Fibroblast of the aortic adventitia (primary cell): ENCODE measurements around the gene PVALB. TPM values are rescaled to one million over a fixed set of nuclear protein-coding genes. Genes with fewer than 3 reads are reported as not detected.

Source experiments
- DNase-seq: peaks from one replicate; pipeline ENCODE4 v3.0.0-alpha.2; 2010; ENCODE audit warnings: low read depth
- H3K4me3 ChIP-seq: 2 replicates; pipeline ENCODE4 v1.5.1; 2011; ENCODE audit warnings: low read depth, mild to moderate bottlenecking, control low read depth, low read length, moderate library complexity
- CTCF ChIP-seq: IDR thresholded peaks from 2 replicates; pipeline ENCODE4 v1.5.1; 2011; ENCODE audit warnings: mild to moderate bottlenecking, low read length, control low read depth, inconsistent platforms; ENCODE audit not compliant: insufficient read depth
- total RNA-seq: library from RNA; depleted of rRNA; stranded (reverse); fragments of >200 nt; gene quantifications from 2 replicates; pipeline ENCODE4 v1.2.3, GENCODE V29; 2012; ENCODE audit warnings: low replicate concordance

Gene PVALB
- total RNA-seq, 1 donor, result not detected

- DNase-seq, result no peak
- TF ChIP-seq CTCF, result no peak
- H3K4me3 ChIP-seq, result no peak overlapping the region
Observed at GRCh38 chr22:36833073-36833472, 16.2 kb upstream of the PVALB start.

GRCh38 chr22:36831717-36832116 lies 14.9 kb upstream of the PVALB start:
- no peak overlapping the region for H3K4me3 ChIP-seq
- no peak for TF ChIP-seq CTCF
- no peak for DNase-seq

- H3K4me3 ChIP-seq, result no peak overlapping the region
- DNase-seq, result no peak
- no peak for TF ChIP-seq CTCF
Observed at GRCh38 chr22:36831206-36831605, 14.4 kb upstream of the PVALB start.

- DNase-seq, result no peak
- TF ChIP-seq CTCF, result no peak
- no peak overlapping the region for H3K4me3 ChIP-seq
Observed at GRCh38 chr22:36830601-36831000, 13.8 kb upstream of the PVALB start.

GRCh38 chr22:36829370-36830002 lies 12.7 kb upstream of the PVALB start:
- no peak overlapping the region for H3K4me3 ChIP-seq
- TF ChIP-seq CTCF, result no peak
- no peak for DNase-seq

GRCh38 chr22:36828815-36829214 lies 12.0 kb upstream of the PVALB start:
- no peak for TF ChIP-seq CTCF
- no peak for DNase-seq
- no peak overlapping the region for H3K4me3 ChIP-seq

GRCh38 chr22:36826262-36826661 lies 9.4 kb upstream of the PVALB start:
- no peak for DNase-seq
- no peak for TF ChIP-seq CTCF
- no peak overlapping the region for H3K4me3 ChIP-seq
